NCI-H2227 (cell line): Measurements from ENCODE around the gene EML4.
"Not testable (repeated sequence)": the region's sequence is repeated elsewhere in the genome, so short reads cannot be mapped to it uniquely, and the experiment has no call there.

Experiments
- DNase-seq: peaks from one replicate; lab custom pipeline; 2025; ENCODE audit not compliant: unreplicated experiment; lab: John Stamatoyannopoulos, UW

Gene EML4

GRCh38 chr2:42327125-42327524 lies 158.0 kb downstream of the EML4 start:
- no peak for DNase-seq

DNA sequence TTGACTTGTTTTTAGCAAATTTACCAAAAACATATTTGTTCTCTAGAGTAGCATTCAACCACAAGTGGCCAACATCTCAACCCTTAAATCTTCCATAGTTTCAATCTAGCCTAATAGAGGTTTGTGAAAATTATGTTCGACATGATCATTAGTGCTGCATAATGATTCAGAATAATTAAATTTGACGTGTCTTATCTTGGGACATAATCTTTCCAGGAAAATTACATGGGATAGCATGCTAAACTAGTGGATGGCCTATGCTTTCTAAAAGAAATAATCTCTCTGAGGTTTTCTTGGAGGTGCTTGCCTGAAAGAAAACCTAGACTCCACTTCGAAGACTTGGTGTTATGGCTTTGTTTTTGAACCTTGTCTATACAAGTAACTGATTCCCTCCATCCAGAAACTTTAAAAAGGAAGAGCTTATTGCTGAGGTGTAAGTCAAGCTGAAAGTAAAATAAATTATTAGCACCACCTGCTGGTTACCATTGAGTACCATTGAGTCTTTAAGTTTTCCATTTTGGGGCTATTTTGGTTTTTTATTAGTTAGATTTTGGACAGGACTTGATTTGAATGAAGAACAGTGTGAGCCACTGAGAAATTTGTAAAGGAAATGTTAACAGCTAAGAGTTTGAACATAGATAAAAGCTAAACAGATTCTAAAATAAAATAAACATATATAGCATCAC lies 159.1 kb downstream of the EML4 start:
- no peak for DNase-seq

- DNase-seq = no peak
These were observed 159.8 kb downstream of the EML4 start for GRCh38 chr2:42328923-42329322.

- no peak for DNase-seq
These were observed 160.6 kb downstream of the EML4 start for GRCh38 chr2:42329736-42330135.

DNA sequence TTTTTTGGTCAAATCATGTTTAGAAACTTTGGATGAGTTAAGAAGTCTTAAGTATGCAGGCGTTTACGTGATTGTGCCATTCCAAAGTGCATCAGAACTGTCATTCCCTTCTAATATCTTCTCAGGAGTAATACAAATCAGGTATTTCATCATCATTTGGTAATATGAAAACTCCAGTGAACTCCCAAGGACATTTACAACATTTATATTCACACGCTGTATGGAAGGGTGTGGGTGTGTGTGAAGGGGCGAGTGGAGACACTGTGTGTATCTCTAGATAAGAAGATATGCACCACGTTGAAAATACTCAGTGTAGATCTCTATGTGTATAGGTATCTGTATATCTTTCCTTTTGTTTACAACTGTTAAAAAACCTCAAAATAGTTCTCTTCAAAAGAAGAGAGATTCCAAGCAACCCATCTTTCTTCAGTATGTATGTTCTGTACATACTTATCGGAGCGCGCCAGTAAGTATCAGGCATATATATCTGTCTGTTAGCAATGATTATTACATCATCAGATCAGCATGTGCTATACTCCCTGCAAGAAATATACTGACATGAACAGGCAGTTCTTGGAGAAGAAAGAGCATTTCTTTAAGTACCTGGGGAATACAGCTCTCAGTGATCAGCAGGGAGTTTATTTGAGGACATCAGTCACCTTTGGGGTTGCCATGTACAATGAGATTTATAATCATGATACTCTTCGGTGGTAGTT lies 162.6 kb downstream of the EML4 start:
- no peak for DNase-seq

GRCh38 chr2:42332575-42332974 lies 163.4 kb downstream of the EML4 start:
- DNase-seq = no peak

- DNase-seq = no peak
These were observed 164.4 kb downstream of the EML4 start for GRCh38 chr2:42333579-42333978.

DNA sequence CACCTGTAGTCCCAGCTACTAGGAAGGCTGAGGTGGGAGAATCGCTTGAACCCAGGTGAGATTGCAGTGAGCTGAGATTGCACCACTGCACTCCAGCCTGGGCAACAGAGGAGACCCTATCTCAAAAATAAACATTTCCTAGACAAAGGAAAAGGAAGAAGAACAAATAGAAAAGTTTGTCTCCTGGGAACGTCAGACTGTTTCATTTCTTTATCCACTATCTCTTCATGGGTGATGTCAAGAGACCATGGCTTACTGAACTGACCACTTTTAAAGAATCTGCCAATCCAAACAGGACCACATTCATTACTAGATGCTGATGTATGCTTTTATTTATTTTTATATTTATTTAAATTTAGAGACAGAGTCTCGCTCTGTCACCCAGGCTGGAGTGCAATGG lies 165.1 kb downstream of the EML4 start:
- no peak for DNase-seq

DNA sequence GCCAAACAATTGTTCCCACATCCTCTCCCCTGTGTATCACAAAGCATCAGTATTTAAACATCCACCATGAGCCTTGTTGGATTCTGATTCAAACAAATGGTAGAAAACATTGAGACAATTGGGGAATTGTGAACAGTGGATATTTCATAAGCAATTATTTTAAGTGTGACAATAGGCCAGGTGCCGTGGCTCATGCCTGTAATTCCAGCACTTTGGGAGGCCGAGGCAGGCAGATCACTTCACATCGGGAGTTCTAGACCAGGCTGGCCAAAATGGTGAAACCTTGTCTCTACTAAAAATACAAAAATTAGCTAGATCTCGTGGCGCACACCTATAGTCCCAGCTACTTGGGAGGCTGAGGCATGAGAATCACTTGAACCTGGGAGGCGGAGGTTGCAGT lies 165.7 kb downstream of the EML4 start:
- DNase-seq = not testable (repeated sequence)

DNA sequence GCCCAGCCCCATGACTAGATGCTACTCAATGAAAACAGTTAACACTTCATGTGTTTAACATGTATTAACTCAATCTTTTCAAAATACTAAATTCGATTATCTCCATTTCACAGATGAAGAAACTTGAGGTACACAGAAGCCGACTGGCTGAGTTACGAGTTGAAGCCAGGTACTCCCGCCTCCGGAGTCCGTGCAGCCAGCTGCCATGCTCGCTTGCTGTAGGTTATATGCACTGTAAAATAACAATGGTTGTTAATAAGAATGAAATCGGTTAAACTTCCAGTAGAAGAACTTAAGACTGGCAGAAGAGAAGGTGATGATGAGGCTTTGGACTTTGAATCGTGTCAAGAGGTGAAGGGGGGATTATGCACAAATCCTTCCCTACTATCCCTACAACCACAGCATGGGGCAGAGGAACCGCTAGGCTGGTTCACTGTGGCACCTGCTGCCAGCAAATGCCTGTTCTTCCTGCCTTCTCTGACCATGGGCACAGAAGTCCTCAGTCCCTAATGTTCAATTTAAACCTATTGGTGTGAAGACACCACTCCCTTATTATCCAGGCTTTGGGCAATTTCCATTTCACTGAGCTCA lies 166.5 kb downstream of the EML4 start:
- DNase-seq = no peak

DNA sequence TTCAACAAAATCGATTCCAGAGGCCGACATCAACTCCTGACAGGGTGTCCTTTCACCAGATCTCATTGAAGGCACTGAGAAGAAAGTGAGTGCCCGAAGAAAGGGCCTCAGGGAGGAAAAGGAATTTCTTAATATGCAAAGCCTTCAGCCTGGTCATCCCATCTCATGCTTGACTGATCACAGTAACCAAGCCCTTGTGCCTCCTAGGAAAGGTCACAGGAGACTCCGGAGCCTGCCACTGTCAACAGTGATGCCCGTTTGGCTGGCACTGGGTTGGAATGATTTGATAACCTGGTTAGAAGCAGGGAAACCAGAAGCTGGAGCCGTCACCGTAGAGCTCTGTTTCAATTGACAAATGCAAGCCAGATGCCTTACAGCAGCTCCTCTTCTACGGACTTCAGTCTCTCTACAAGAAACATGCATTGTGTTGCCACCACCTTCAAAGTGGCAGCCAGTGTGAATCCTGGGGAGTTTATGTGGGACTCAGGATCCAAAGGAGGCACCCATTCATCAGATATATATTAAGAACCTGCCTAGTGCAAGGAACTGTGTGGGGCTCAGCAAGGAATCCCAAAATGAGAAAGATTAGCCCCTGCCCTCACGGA lies 167.3 kb downstream of the EML4 start:
- no peak for DNase-seq

GRCh38 chr2:42337356-42337820 lies 168.2 kb downstream of the EML4 start:
- DNase-seq = no peak

- DNase-seq = no peak
These were observed 168.9 kb downstream of the EML4 start for GRCh38 chr2:42337846-42338566.

DNA sequence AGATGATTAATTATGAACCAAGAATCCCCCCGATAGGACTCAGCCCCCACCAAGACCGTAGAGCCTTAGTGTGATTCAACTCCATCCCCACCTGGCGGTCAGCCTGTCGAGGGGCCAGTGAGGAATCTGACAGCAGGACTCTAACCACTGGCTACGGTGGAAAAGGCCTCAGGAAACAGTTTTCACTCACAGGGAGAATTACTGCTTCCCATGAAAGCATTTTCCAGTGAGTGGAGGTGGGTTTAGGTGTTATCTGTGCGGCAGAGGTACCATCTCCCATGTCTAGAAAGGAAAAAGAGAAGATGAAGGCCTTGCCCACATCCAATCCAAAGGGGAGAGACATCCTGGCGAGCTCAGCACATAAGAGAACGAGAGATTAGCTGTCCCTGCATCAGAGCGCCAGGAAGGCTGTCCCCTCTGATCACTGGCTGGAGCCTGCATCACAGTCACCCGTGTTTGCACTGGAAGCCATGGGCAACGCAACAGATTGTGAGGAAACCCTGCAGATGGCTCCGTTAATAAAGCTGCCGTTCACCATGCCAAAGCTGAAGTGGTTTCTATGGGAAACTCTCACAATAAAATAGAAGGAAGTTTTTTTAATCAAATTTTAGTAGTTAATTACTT lies 169.5 kb downstream of the EML4 start:
- no peak for DNase-seq

GRCh38 chr2:42339191-42339912 lies 170.2 kb downstream of the EML4 start:
- DNase-seq = no peak

DNA sequence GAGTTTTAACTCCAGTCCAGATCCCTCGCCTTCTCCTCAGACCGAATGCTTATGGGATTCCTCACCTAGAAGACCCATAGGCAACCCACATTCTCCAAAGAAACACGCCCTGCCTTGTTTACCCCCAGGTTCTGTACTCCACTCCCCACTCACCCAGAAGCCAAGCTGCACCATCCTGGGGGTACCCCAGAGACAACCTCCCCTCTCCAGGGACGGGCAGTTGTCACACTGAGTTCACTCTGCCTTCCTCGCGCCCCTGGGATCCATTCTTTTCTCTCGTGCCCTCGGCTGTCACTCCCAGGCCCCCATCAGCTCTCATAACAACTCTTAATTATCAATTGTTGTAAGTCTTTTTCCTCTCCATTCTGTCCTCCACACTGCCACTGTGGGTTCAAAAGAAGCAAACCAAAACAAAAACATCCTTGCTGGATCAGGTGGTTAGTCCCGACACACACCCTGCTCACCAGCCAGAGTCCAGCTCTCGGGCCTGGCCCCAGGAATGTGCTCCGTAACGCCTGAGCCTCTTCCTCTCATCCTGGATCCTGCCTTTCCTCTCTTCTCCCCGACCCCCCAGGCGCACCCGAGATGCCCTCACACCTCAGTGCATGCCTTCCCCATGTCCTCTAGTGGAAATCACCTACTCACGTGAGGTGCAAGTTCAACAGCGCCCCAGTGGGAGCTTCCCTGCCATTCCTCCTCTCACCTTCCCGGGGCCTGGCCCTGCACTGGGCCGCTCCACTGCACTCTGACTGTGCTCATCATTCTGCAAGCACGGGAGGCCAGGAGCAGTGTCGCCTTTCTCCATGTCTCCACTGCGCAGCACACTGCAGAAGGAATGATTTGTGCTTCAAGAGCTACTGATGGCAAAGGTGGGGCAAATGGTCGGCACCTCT lies 171.1 kb downstream of the EML4 start:
- DNase-seq = no peak

DNA sequence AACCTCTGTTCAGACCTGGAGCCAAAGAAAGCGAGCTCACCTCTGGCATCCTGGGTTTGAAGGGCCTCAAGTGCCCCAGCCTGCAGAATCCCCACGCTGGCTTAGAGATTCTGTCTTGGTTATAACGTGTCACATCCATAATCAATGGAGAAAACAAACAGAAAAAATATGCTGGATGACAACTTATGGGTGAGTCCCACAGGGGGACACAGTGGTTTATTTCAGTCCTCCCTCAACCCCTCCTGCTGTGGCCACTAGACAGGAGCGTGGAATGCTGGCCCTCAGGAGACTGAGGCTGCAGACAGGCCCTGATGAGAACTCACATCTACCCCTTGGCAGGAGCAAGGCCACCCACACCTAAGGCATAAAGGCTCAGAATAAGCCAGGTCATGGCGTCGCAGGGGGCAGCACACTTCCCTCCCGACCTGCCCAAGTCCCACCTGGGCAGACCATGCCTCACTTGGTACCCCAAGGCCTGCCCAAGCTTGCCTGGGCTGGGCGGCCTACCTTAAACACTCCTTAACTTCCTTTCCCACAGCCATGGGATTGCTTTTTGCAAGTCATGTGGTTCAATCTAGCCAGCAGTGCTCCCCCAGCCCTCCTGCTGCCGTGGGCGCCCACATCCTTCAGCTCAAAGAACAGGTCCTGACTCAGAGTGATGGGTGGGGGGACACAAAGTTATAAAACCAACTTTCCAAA lies 171.9 kb downstream of the EML4 start:
- DNase-seq = no peak

DNA sequence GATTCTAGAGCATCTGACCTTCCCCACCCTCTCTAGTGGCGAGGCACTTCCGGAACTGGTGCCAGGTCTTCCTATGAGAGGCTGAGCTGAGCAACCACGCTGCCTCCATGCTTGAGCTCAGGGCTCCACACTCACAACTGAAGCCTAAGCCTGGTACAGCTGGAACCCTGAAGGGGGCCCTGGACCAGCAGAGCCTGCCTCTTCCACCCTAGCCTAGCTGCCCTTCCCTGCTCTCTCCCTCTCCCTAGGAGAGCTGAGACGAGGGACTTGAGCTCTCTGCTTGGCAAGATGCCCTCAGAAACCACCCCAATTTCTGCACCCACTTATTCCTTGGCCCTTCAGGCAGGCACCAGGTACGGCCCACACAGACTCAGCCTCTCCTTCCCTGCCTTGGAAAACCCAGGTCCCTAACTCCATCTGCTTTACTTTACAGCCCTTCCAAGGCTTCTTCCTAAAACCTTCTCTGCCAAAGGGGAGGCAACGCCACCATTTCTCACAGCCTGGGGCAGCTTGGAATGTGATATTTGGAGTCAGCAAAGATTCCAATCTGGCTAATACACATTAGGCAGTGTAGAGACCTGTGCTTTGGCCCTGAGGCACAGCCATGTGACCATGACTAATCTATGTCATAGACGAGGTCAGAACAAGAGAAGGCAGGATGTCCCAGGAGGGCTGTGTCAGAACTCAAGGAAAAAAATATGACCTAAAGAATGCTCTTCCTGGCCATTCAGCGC lies 173.1 kb downstream of the EML4 start:
- no peak for DNase-seq
